GM23338 (cell line): ENCODE measurements around the gene CCDC54.

ENCODE experiments used
- EZH2 ChIP-seq: fragments of 200-600 bp; sonication (generic); IDR thresholded peaks from one replicate; pipeline ENCODE4 v1.8.0; 2017; ENCODE audit warnings: antibody characterized with exemption, mild to moderate bottlenecking, low read depth; ENCODE audit not compliant: unreplicated experiment
- EZH2phosphoT487 ChIP-seq: fragments of 200-600 bp; sonication (generic); IDR thresholded peaks from one replicate; pipeline ENCODE4 v1.8.1; 2018; ENCODE audit warnings: antibody characterized with exemption; ENCODE audit not compliant: unreplicated experiment
- POLR2AphosphoS5 ChIP-seq: IDR thresholded peaks from 2 replicates; pipeline ENCODE4 v1.6.1; 2016; ENCODE audit warnings: antibody characterized with exemption, low read depth
- ZNF114 ChIP-seq: fragments of 250-450 bp; sonication (Bioruptor Pico); IDR thresholded peaks from 2 replicates; pipeline ENCODE4 v1.5.0; 2020; ENCODE audit warnings: mild to moderate bottlenecking, moderate library complexity
- ZNF331 ChIP-seq: fragments of 250-450 bp; sonication (Bioruptor Pico); IDR thresholded peaks from 2 replicates; pipeline ENCODE4 v1.5.0; 2020; ENCODE audit warnings: low read depth, mild to moderate bottlenecking, moderate library complexity
- TF ChIP-seq, protein P1 (sequence below): IDR thresholded peaks from one replicate; pipeline ENCODE4 v1.6.1; 2018; ENCODE audit warnings: antibody characterized with exemption; ENCODE audit not compliant: unreplicated experiment
- TF ChIP-seq, protein P2 (sequence below), 2 experiments: fragments of 200-600 bp in 1 of 2; sonication (generic) in 1 of 2; conservative IDR thresholded peaks; 2 replicates each; pipeline versions ENCODE4 v1.5.1 to v1.6.1; 2016 to 2017; ENCODE audit warnings: antibody characterized with exemption in 2 of 2, low read depth in 2 of 2, mild to moderate bottlenecking in 2 of 2, moderate library complexity in 1 of 2

DNA sequence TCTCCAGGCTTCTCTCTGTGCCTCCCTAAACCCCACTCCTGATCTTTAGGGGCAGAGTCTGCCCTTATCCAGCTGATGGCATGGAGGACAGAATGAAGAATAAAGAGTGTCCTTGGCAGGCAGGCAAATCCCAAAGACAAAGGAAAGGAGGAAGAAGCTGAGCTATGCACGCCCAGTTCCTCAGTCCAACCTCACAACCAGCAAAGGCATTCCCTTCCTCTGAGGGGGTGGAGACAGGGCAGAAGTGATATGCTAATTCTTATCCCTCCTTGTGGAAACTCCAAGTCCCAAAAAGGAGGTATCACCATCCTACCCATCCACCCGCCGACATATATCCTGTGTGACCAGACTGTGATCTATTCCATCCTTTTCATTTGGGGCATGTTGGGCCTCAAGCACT, 10.5 kb upstream of the CCDC54 start:
- TF ChIP-seq, protein P1, sequence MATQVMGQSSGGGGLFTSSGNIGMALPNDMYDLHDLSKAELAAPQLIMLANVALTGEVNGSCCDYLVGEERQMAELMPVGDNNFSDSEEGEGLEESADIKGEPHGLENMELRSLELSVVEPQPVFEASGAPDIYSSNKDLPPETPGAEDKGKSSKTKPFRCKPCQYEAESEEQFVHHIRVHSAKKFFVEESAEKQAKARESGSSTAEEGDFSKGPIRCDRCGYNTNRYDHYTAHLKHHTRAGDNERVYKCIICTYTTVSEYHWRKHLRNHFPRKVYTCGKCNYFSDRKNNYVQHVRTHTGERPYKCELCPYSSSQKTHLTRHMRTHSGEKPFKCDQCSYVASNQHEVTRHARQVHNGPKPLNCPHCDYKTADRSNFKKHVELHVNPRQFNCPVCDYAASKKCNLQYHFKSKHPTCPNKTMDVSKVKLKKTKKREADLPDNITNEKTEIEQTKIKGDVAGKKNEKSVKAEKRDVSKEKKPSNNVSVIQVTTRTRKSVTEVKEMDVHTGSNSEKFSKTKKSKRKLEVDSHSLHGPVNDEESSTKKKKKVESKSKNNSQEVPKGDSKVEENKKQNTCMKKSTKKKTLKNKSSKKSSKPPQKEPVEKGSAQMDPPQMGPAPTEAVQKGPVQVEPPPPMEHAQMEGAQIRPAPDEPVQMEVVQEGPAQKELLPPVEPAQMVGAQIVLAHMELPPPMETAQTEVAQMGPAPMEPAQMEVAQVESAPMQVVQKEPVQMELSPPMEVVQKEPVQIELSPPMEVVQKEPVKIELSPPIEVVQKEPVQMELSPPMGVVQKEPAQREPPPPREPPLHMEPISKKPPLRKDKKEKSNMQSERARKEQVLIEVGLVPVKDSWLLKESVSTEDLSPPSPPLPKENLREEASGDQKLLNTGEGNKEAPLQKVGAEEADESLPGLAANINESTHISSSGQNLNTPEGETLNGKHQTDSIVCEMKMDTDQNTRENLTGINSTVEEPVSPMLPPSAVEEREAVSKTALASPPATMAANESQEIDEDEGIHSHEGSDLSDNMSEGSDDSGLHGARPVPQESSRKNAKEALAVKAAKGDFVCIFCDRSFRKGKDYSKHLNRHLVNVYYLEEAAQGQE: no peak
- TF ChIP-seq, protein P2, sequence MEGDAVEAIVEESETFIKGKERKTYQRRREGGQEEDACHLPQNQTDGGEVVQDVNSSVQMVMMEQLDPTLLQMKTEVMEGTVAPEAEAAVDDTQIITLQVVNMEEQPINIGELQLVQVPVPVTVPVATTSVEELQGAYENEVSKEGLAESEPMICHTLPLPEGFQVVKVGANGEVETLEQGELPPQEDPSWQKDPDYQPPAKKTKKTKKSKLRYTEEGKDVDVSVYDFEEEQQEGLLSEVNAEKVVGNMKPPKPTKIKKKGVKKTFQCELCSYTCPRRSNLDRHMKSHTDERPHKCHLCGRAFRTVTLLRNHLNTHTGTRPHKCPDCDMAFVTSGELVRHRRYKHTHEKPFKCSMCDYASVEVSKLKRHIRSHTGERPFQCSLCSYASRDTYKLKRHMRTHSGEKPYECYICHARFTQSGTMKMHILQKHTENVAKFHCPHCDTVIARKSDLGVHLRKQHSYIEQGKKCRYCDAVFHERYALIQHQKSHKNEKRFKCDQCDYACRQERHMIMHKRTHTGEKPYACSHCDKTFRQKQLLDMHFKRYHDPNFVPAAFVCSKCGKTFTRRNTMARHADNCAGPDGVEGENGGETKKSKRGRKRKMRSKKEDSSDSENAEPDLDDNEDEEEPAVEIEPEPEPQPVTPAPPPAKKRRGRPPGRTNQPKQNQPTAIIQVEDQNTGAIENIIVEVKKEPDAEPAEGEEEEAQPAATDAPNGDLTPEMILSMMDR (conservative IDR thresholded peaks at IDR 0.05; ENCODE audit: low read depth in 2 of 2): no peak
- TF ChIP-seq POLR2AphosphoS5: no peak
- TF ChIP-seq EZH2: no peak
- TF ChIP-seq ZNF114: no peak
- no peak for TF ChIP-seq ZNF331 (CRISPR knock-in tag)
- no peak for TF ChIP-seq EZH2phosphoT487
